K562 (cell line): ENCODE measurements around the gene MUC5AC. TPM values are rescaled to one million over a fixed set of nuclear protein-coding genes. Genes with fewer than 3 reads are reported as not detected.

Experiments used
- ATAC-seq: fragments of 200-7000 bp; cut with Tn5 transposase; 3 replicates; pipeline ENCODE4 v1.9.1; 2020; ENCODE audit warnings: moderate library complexity
- BruUV-seq: library from RNA; stranded (reverse); fragments of 400-500 nt; replicated peaks from 2 replicates; lab custom pipeline; 2021; lab: Mats Ljungman, UMichigan
- CTCF ChIA-PET: fragments of 300-600 bp; formaldehyde crosslinking; extraction: SDS; loops from one replicate; lab custom pipeline; 2021; ENCODE audit warnings: low intra/inter-chr PET ratio; lab: Yijun Ruan, JAX
- POLR2A ChIA-PET: fragments of 300-600, 350-650 bp; sonication (Branson Sonifier 250); formaldehyde crosslinking; extraction: SDS; loops from one replicate; lab custom pipeline; 2021; ENCODE audit warnings: antibody characterized with exemption, inconsistent platforms; lab: Yijun Ruan, JAX
- DNase-seq, 4 experiments: peaks; one replicate each; pipeline versions ENCODE4 v3.0.0 to v3.0.0-alpha.2; 2011 to 2018; ENCODE audit warnings: low spot score in 3 of 4, mixed read lengths in 3 of 4; ENCODE audit errors: extremely low read depth in 1 of 4
- FAIRE-seq: peaks from 2 replicates; lab custom pipeline; 2011; peaks lifted over from hg19 to GRCh38; lab: Jason Lieb, UNC
- H2AFZ ChIP-seq: 2 replicates; pipeline ENCODE4 v1.6.0; 2011; ENCODE audit warnings: low read depth, low read length, control low read depth, inconsistent platforms
- H3K27ac ChIP-seq: fragments of 200-600 bp; 3 replicates; pipeline ENCODE4 v1.8.0; 2011; ENCODE audit warnings: low read depth, mild to moderate bottlenecking, control low read depth, inconsistent platforms, low read length, moderate library complexity, mixed read lengths; ENCODE audit errors: extremely low read depth
- H3K27me3 ChIP-seq, 2 experiments: fragments of 300-600 bp in 1 of 2; 2 replicates in 1 of 2; 3 replicates in 1 of 2; pipeline versions ENCODE4 v1.6.0 to v1.8.0; 2011; ENCODE audit warnings: inconsistent platforms in 2 of 2, low read length in 2 of 2, mild to moderate bottlenecking in 1 of 2, mixed read lengths in 1 of 2, moderate library complexity in 1 of 2; ENCODE audit not compliant: control insufficient read depth in 2 of 2, insufficient read depth in 2 of 2
- H3K36me3 ChIP-seq: fragments of 300-600 bp; 3 replicates; pipeline ENCODE4 v1.8.0; 2011; ENCODE audit warnings: mild to moderate bottlenecking, low read length, inconsistent platforms; ENCODE audit not compliant: control insufficient read depth, insufficient read depth
- H3K4me1 ChIP-seq, 2 experiments: fragments of 200-600 bp in 1 of 2; replicated peaks in 1 of 2; 2 replicates in 1 of 2; 3 replicates in 1 of 2; pipeline versions ENCODE4 v1.5.1 to v1.8.0; 2011; ENCODE audit warnings: inconsistent platforms in 2 of 2, low read length in 2 of 2, mild to moderate bottlenecking in 1 of 2, mixed read lengths in 1 of 2, moderate library complexity in 1 of 2; ENCODE audit not compliant: control insufficient read depth in 2 of 2, insufficient read depth in 2 of 2
- H3K4me2 ChIP-seq: 2 replicates; pipeline ENCODE4 v1.6.1; 2011; ENCODE audit warnings: low read length, control low read depth, inconsistent platforms, mixed read lengths; ENCODE audit not compliant: insufficient read depth
- H3K4me3 ChIP-seq: fragments of 200-600 bp; sonication (generic), shearing (Covaris generic); 2 replicates; pipeline ENCODE4 v1.5.1; 2016; ENCODE audit warnings: control low read depth, inconsistent platforms
- H3K79me2 ChIP-seq: fragments of 200-600 bp; 3 replicates; pipeline ENCODE4 v1.8.0; 2011; ENCODE audit warnings: low read length, inconsistent platforms; ENCODE audit not compliant: control insufficient read depth, insufficient read depth
- H3K9ac ChIP-seq, 2 experiments: 2 replicates each; pipeline versions ENCODE4 v1.6.0 to v1.6.1; 2011; ENCODE audit warnings: low read depth in 2 of 2, low read length in 2 of 2, control low read depth in 1 of 2, inconsistent platforms in 1 of 2, mild to moderate bottlenecking in 1 of 2, mixed read lengths in 1 of 2; ENCODE audit not compliant: insufficient read depth in 1 of 2
- H3K9me1 ChIP-seq: one replicate; pipeline ENCODE4 v1.6.0; 2011; ENCODE audit warnings: inconsistent platforms, mild to moderate bottlenecking, low read length, moderate library complexity; ENCODE audit not compliant: control insufficient read depth, insufficient read depth
- H3K9me3 ChIP-seq: replicated peaks from 2 replicates; pipeline ENCODE4 v1.5.1; 2011; ENCODE audit warnings: low read depth, low read length, inconsistent platforms; ENCODE audit not compliant: control insufficient read depth, insufficient read depth
- H4K20me1 ChIP-seq: replicated peaks from 2 replicates; pipeline ENCODE4 v1.6.1; 2011; ENCODE audit warnings: low read length, inconsistent platforms, mixed read lengths; ENCODE audit not compliant: control insufficient read depth, insufficient read depth
- BACH1 ChIP-seq: fragments of 200-800 bp; sonication (Bioruptor generic); IDR thresholded peaks from 2 replicates; pipeline ENCODE4 v1.6.1; 2016; ENCODE audit warnings: missing genetic modification characterization, missing compliant biosample characterization
- CCNT2 ChIP-seq: IDR thresholded peaks from 2 replicates; pipeline ENCODE4 v1.6.1; 2011; ENCODE audit warnings: borderline replicate concordance, low read depth, mild to moderate bottlenecking, moderate library complexity, mixed read lengths, low read length; ENCODE audit not compliant: insufficient read length; ENCODE audit errors: extremely low read depth
- EGR1 ChIP-seq: fragments of 450-650 bp; conservative IDR thresholded peaks from 2 replicates; pipeline ENCODE4 v1.6.1; 2017; ENCODE audit warnings: mild to moderate bottlenecking
- FOXJ3 ChIP-seq: sonication (generic); formaldehyde crosslinking; IDR thresholded peaks from 2 replicates; pipeline ENCODE4 v1.4.0; 2020; ENCODE audit warnings: mild to moderate bottlenecking, missing genetic modification reagents
- IFI16 ChIP-seq: fragments of 250-450 bp; sonication (Bioruptor Pico); IDR thresholded peaks from 2 replicates; pipeline ENCODE4 v2.1.2; 2022; ENCODE audit warnings: mild to moderate bottlenecking, inconsistent platforms
- ILF3 ChIP-seq: fragments of 450-650 bp; IDR thresholded peaks from 2 replicates; pipeline ENCODE4 v1.6.1; 2018; ENCODE audit warnings: antibody characterized with exemption, mild to moderate bottlenecking, moderate library complexity, borderline replicate concordance
- JUN ChIP-seq, 2 experiments: sonication (generic) in 1 of 2; formaldehyde crosslinking in 1 of 2; IDR thresholded peaks; 2 replicates each; pipeline versions ENCODE4 v1.6.1 to v1.8.0; 2012 to 2022; ENCODE audit warnings: borderline replicate concordance in 2 of 2, mild to moderate bottlenecking in 2 of 2, improper control_type of control experiment in 1 of 2, low read depth in 1 of 2, low read length in 1 of 2, missing genetic modification reagents in 1 of 2
- SFPQ ChIP-seq: fragments of 200-400 bp; formaldehyde crosslinking; IDR thresholded peaks from 2 replicates; pipeline ENCODE4 v1.6.1; 2017; ENCODE audit warnings: mild to moderate bottlenecking, low read depth, low read length, moderate library complexity
- ZFPM2 ChIP-seq: fragments of 250-450 bp; sonication (Bioruptor Pico); IDR thresholded peaks from 2 replicates; pipeline ENCODE4 v1.5.1; 2022; ENCODE audit warnings: mild to moderate bottlenecking
- ZNF232 ChIP-seq: sonication (generic); formaldehyde crosslinking; IDR thresholded peaks from 2 replicates; pipeline ENCODE4 v1.8.0; 2022; ENCODE audit warnings: mild to moderate bottlenecking, missing genetic modification reagents
- ZNF253 ChIP-seq: fragments of 250-450 bp; sonication (Bioruptor Pico); conservative IDR thresholded peaks from 2 replicates; pipeline ENCODE4 v1.6.1; 2021; ENCODE audit warnings: mild to moderate bottlenecking
- WGBS: fragments of 100-300 bp; shearing (Covaris generic); methylation state at CpG from one replicate; pipeline ENCODE4 v1.1.6; 2016; ENCODE audit warnings: low coverage, mixed read lengths; ENCODE audit not compliant: insufficient coverage; ENCODE audit errors: missing lambda C conversion rate; 5-methylcytosine and 5-hydroxymethylcytosine counted together
- in situ Hi-C: fragments of 300-500 bp; cut with MboI; formaldehyde crosslinking; loops from 4 replicates; pipeline ENCODE4 v1.15.0; 2018; ENCODE audit warnings: inconsistent platforms, mixed read lengths
- intact Hi-C: fragments of 100-400 bp; cut with micrococcal nuclease; formaldehyde crosslinking; loops from 2 replicates; pipeline ENCODE4 v1.14.2; 2022
- polyA plus RNA-seq, 8 experiments: library from polyadenylated mRNA; depleted of rRNA in 4 of 8; stranded (reverse) in 5 of 8; unstranded in 3 of 8; fragments of >200 nt; fragmentation: Nextera tagmentation in 2 of 8; fragmentation: Illumina TruSeq in 1 of 8; extraction: Ambion mirVana in 2 of 8; extraction: Trizol in 1 of 8; gene quantifications; 2 replicates each; pipeline versions ENCODE4 v1.2.1 to v1.2.3, GENCODE V29; 2011 to 2014; ENCODE audit warnings: inconsistent platforms in 1 of 8, missing spikeins in 1 of 8
- total RNA-seq, 7 experiments: library from RNA; depleted of rRNA in 6 of 7; stranded (reverse); fragments of >200 nt in 6 of 7; fragmentation: Illumina TruSeq in 2 of 7; extraction: Trizol in 2 of 7; gene quantifications; 2 replicates each; pipeline versions ENCODE4 v1.2.1 to v1.2.3, GENCODE V29; 2011 to 2021; ENCODE audit warnings: low replicate concordance in 1 of 7
- TF ChIP-seq, protein P1 (sequence below): sonication (generic); formaldehyde crosslinking; IDR thresholded peaks from 2 replicates; pipeline ENCODE4 v1.8.1; 2023; ENCODE audit warnings: mild to moderate bottlenecking, missing genetic modification reagents

The MUC5AC gene
- total and polyA plus RNA-seq, 9 of the 15 experiments (the other 6 are each of a cell fraction or from before 2014, with no cell fraction given) = not detected

GRCh38 chr11:1177020-1177770, 19.4 kb downstream of the MUC5AC start:
- H4K20me1 ChIP-seq = no peaks in the 10 kb centered on the region
- 6% methylated on average over 23 of the region's 34 CpGs for WGBS
- H3K4me3 ChIP-seq = no peak overlapping the region
- no peak for ATAC-seq
- in situ Hi-C loops (no loop called here), intact Hi-C loops (no loop called here)
- H3K9ac ChIP-seq = no peak overlapping the region
- no peak for FAIRE-seq
- H3K27ac ChIP-seq = no peak overlapping the region
- no peaks in the 10 kb centered on the region for H3K9me1 ChIP-seq
- H3K9me3 ChIP-seq = peaks cover 2% of the 10 kb centered on the region; the same call in 1 of the 2 replicates
- peaks cover 0 to 19% of the 10 kb centered on the region in 2 experiments; a peak in 2 of 5 replicates for H3K27me3 ChIP-seq
- BruUV-seq = no TSS peak
- H3K4me2 ChIP-seq = no peak overlapping the region
- ChIA-PET CTCF (no interaction called here), POLR2A (no interaction called here)
- no peaks in the 10 kb centered on the region for H3K36me3 ChIP-seq
- no peak overlapping the region for H2AFZ ChIP-seq
- no peak for DNase-seq
- no peaks in the 10 kb centered on the region for H3K79me2 ChIP-seq
- no peak for TF ChIP-seq ZNF232 (CRISPR knock-in tag)
- peaks cover 0 to 18% of the 10 kb centered on the region in 2 experiments; a peak in 1 of 5 replicates for H3K4me1 ChIP-seq

- ATAC-seq (no peak), FAIRE-seq (no peak), DNase-seq (no peak)
- peaks cover 0 to 22% of the 10 kb centered on the region in 2 experiments; a peak in 2 of 5 replicates for H3K27me3 ChIP-seq
- in situ Hi-C loops (no loop called here), intact Hi-C loops (no loop called here)
- no peak overlapping the region for H2AFZ ChIP-seq
- no peaks in the 10 kb centered on the region for H3K9me1 ChIP-seq
- no peaks in the 10 kb centered on the region for H3K79me2 ChIP-seq
- POLR2A ChIA-PET = no interaction called here
- H3K27ac ChIP-seq = no peak overlapping the region
- no peak overlapping the region for H3K4me2 ChIP-seq
- H3K36me3 ChIP-seq = no peaks in the 10 kb centered on the region
- peaks cover 0 to 18% of the 10 kb centered on the region in 2 experiments; a peak in 1 of 5 replicates for H3K4me1 ChIP-seq
- H3K4me3 ChIP-seq = no peak overlapping the region
- WGBS = 3% methylated on average over 12 of the region's 12 CpGs
- CTCF ChIA-PET = no interaction called here
- H4K20me1 ChIP-seq = no peaks in the 10 kb centered on the region
- no TSS peak for BruUV-seq
- H3K9ac ChIP-seq = no peak overlapping the region
- peaks cover 2% of the 10 kb centered on the region; the same call in 1 of the 2 replicates for H3K9me3 ChIP-seq
- TF ChIP-seq, protein P1, sequence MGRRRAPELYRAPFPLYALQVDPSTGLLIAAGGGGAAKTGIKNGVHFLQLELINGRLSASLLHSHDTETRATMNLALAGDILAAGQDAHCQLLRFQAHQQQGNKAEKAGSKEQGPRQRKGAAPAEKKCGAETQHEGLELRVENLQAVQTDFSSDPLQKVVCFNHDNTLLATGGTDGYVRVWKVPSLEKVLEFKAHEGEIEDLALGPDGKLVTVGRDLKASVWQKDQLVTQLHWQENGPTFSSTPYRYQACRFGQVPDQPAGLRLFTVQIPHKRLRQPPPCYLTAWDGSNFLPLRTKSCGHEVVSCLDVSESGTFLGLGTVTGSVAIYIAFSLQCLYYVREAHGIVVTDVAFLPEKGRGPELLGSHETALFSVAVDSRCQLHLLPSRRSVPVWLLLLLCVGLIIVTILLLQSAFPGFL (CRISPR knock-in tag) = no peak
- no peak for TF ChIP-seq ILF3
- no peak for TF ChIP-seq SFPQ
- TF ChIP-seq ZFPM2 (CRISPR knock-in tag) = no peak
- TF ChIP-seq FOXJ3 (CRISPR knock-in tag) = no peak
- no peak for TF ChIP-seq IFI16 (CRISPR knock-in tag)
- TF ChIP-seq BACH1 = no peak
- TF ChIP-seq ZNF253 (CRISPR knock-in tag) = no peak
- TF ChIP-seq EGR1 = no peak
- no peak for TF ChIP-seq CCNT2
- TF ChIP-seq JUN (IDR thresholded peaks at IDR 0.05; ENCODE audit: borderline replicate concordance, low read depth, low read length) = no peak
- no peak for TF ChIP-seq JUN (CRISPR knock-in tag; IDR thresholded peaks at IDR 0.05; ENCODE audit: borderline replicate concordance)
Measured at GRCh38 chr11:1177771-1178090, 20.0 kb downstream of the MUC5AC start.
